Mesendoderm (in vitro differentiated cells): ENCODE results near the gene PRPS1.

Source experiments
- DNase-seq: peaks from one replicate; pipeline ENCODE4 v3.0.0; 2013
- H2AK5ac ChIP-seq: 2 replicates; pipeline ENCODE4 v1.6.1; 2013; ENCODE audit warnings: low read length, inconsistent platforms
- H2BK120ac ChIP-seq: 2 replicates; pipeline ENCODE4 v1.6.1; 2013; ENCODE audit warnings: low read depth, mild to moderate bottlenecking, low read length, moderate library complexity, mixed read lengths
- H2BK15ac ChIP-seq: replicated peaks from 2 replicates; pipeline ENCODE4 v1.6.1; 2013; ENCODE audit warnings: low read depth, mild to moderate bottlenecking, moderate library complexity
- H2BK5ac ChIP-seq: 2 replicates; pipeline ENCODE4 v1.6.1; 2013; ENCODE audit warnings: low read length, inconsistent platforms
- H3K18ac ChIP-seq: 2 replicates; pipeline ENCODE4 v1.6.1; 2013; ENCODE audit warnings: mild to moderate bottlenecking, low read length, mixed read lengths
- H3K23ac ChIP-seq: one replicate; pipeline ENCODE4 v1.6.1; 2013; ENCODE audit warnings: low read length
- H3K27ac ChIP-seq: 2 replicates; pipeline ENCODE4 v1.5.1; 2013; ENCODE audit warnings: low read depth, mild to moderate bottlenecking, inconsistent platforms, low read length, moderate library complexity
- H3K27me3 ChIP-seq: 2 replicates; pipeline ENCODE4 v1.6.1; 2013; ENCODE audit warnings: low read length, control low read depth, mild to moderate bottlenecking, inconsistent platforms; ENCODE audit not compliant: insufficient read depth, poor library complexity
- H3K36me3 ChIP-seq: 2 replicates; pipeline ENCODE4 v1.6.1; 2013; ENCODE audit warnings: low read length, inconsistent platforms; ENCODE audit not compliant: control insufficient read depth, insufficient read depth
- H3K4ac ChIP-seq: one replicate; pipeline ENCODE4 v1.6.1; 2013; ENCODE audit warnings: low read depth, mild to moderate bottlenecking, low read length, moderate library complexity
- H3K4me1 ChIP-seq: 2 replicates; pipeline ENCODE4 v1.6.1; 2013; ENCODE audit warnings: low read depth, low read length, inconsistent platforms; ENCODE audit not compliant: control insufficient read depth
- H3K4me2 ChIP-seq: 2 replicates; pipeline ENCODE4 v1.6.1; 2013; ENCODE audit warnings: low read length
- H3K4me3 ChIP-seq: 2 replicates; pipeline ENCODE4 v1.5.1; 2013; ENCODE audit warnings: mild to moderate bottlenecking, low read length
- H3K56ac ChIP-seq: one replicate; pipeline ENCODE4 v1.6.1; 2013; ENCODE audit warnings: low read length
- H3K79me1 ChIP-seq: 2 replicates; pipeline ENCODE4 v1.6.1; 2013; ENCODE audit warnings: low read length, inconsistent platforms
- H3K79me2 ChIP-seq: 2 replicates; pipeline ENCODE4 v1.6.1; 2013; ENCODE audit warnings: mild to moderate bottlenecking, low read length; ENCODE audit not compliant: control insufficient read depth, insufficient read depth
- H3K9ac ChIP-seq: 2 replicates; pipeline ENCODE4 v1.6.1; 2013; ENCODE audit warnings: low read length, inconsistent platforms
- H4K5ac ChIP-seq: one replicate; pipeline ENCODE4 v1.6.1; 2013; ENCODE audit warnings: low read length
- H4K8ac ChIP-seq: one replicate; pipeline ENCODE4 v1.6.1; 2013; ENCODE audit warnings: low read depth, mild to moderate bottlenecking, control low read depth, low read length, moderate library complexity
- WGBS: extraction: QIAGEN DNeasy Blood & Tissue Kit; methylation state at CpG from one replicate; pipeline ENCODE4 v1.1.7; 2013; ENCODE audit warnings: low lambda C conversion rate, missing lambda C conversion rate; ENCODE audit not compliant: insufficient coverage; ENCODE audit errors: extremely low coverage; 5-methylcytosine and 5-hydroxymethylcytosine counted together

Gene PRPS1

GRCh38 chrX:107625739-107626138 lies 2.6 kb upstream of the PRPS1 start:
- Histone ChIP-seq H2BK5ac (no peak overlapping the region), H2BK15ac (no peak overlapping the region), H3K27me3 (no peaks in the 10 kb centered on the region), H3K36me3 (no peaks in the 10 kb centered on the region), H3K9ac (no peak overlapping the region), H3K79me1 (no peaks in the 10 kb centered on the region), H3K79me2 (peaks cover 19% of the 10 kb centered on the region), H3K4me2 (no peak overlapping the region), H4K5ac (no peak overlapping the region), H4K8ac (no peak overlapping the region), H3K4ac (no peak overlapping the region), H3K56ac (no peak overlapping the region), H3K4me1 (no peaks in the 10 kb centered on the region), H3K4me3 (no peak overlapping the region), H2BK120ac (no peak overlapping the region), H2AK5ac (no peak overlapping the region), H3K27ac (no peak overlapping the region), H3K23ac (no peak overlapping the region), H3K18ac (no peak overlapping the region)
- DNase-seq = no peak
- no CpG with 5 or more reads among the region's 5 CpGs for WGBS

DNA sequence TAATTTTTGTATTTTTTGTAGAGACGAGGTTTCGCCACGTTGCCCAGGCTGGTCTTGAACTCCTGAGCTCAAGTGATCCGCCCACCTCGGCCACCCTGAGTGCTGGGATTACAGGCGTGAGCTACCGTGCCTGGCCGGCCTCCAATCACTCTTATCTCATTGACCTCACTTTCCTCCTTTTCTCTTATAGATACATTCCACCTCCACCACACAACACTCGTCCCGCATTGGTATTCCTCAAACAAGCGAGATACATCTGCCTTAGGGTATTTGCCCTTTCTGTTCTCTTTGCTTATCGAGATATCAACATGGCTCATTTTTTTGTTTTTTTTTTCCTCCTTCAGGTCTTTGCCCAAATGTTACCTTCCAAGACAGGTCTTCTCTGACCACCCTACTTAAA lies 1.8 kb upstream of the PRPS1 start:
- H2BK120ac ChIP-seq = no peak overlapping the region
- no peak overlapping the region for H3K4me3 ChIP-seq
- no peaks in the 10 kb centered on the region for H3K36me3 ChIP-seq
- H3K27me3 ChIP-seq = no peaks in the 10 kb centered on the region
- H3K9ac ChIP-seq = no peak overlapping the region
- H3K56ac ChIP-seq = no peak overlapping the region
- H4K8ac ChIP-seq = no peak overlapping the region
- H3K4me2 ChIP-seq = no peak overlapping the region
- H3K23ac ChIP-seq = no peak overlapping the region
- no peak overlapping the region for H3K18ac ChIP-seq
- no peak overlapping the region for H3K27ac ChIP-seq
- H3K4me1 ChIP-seq = no peaks in the 10 kb centered on the region
- H2BK15ac ChIP-seq = no peak overlapping the region
- H2AK5ac ChIP-seq = no peak overlapping the region
- H4K5ac ChIP-seq = no peak overlapping the region
- H3K79me1 ChIP-seq = no peaks in the 10 kb centered on the region
- H2BK5ac ChIP-seq = no peak overlapping the region
- WGBS = no CpG with 5 or more reads among the region's 12 CpGs
- no peak overlapping the region for H3K4ac ChIP-seq
- H3K79me2 ChIP-seq = peaks cover 22% of the 10 kb centered on the region
- no peak for DNase-seq

DNA sequence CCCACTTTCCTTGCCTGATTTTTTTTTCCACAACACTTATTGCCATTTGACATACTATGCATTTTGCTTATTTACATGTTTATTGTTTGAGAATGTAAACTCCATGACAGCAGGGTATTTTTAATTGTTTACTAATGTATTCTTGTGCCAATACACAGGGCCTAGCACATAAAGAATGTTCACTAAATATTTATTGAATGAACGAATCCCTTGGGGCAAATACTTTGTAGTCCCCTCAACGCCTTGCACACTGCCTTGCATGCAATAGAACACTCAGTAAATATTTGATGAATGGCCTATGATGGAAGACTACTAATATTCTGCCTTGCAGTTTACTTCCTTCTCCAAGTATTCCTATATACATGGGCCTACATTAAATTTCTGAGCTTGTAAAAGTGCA lies 1.4 kb upstream of the PRPS1 start:
- no peak overlapping the region for H3K18ac ChIP-seq
- no CpG with 5 or more reads among the region's 2 CpGs for WGBS
- no peak overlapping the region for H3K4me3 ChIP-seq
- H3K56ac ChIP-seq = no peak overlapping the region
- H2BK15ac ChIP-seq = no peak overlapping the region
- no peak overlapping the region for H3K4me2 ChIP-seq
- no peaks in the 10 kb centered on the region for H3K27me3 ChIP-seq
- H3K36me3 ChIP-seq = no peaks in the 10 kb centered on the region
- peaks cover 22% of the 10 kb centered on the region for H3K79me2 ChIP-seq
- no peak overlapping the region for H4K8ac ChIP-seq
- H3K4me1 ChIP-seq = no peaks in the 10 kb centered on the region
- H3K79me1 ChIP-seq = no peaks in the 10 kb centered on the region
- H3K27ac ChIP-seq = no peak overlapping the region
- no peak for DNase-seq
- H2BK5ac ChIP-seq = no peak overlapping the region
- no peak overlapping the region for H4K5ac ChIP-seq
- no peak overlapping the region for H2AK5ac ChIP-seq
- no peak overlapping the region for H3K4ac ChIP-seq
- H2BK120ac ChIP-seq = no peak overlapping the region
- H3K23ac ChIP-seq = no peak overlapping the region
- H3K9ac ChIP-seq = no peak overlapping the region

DNA sequence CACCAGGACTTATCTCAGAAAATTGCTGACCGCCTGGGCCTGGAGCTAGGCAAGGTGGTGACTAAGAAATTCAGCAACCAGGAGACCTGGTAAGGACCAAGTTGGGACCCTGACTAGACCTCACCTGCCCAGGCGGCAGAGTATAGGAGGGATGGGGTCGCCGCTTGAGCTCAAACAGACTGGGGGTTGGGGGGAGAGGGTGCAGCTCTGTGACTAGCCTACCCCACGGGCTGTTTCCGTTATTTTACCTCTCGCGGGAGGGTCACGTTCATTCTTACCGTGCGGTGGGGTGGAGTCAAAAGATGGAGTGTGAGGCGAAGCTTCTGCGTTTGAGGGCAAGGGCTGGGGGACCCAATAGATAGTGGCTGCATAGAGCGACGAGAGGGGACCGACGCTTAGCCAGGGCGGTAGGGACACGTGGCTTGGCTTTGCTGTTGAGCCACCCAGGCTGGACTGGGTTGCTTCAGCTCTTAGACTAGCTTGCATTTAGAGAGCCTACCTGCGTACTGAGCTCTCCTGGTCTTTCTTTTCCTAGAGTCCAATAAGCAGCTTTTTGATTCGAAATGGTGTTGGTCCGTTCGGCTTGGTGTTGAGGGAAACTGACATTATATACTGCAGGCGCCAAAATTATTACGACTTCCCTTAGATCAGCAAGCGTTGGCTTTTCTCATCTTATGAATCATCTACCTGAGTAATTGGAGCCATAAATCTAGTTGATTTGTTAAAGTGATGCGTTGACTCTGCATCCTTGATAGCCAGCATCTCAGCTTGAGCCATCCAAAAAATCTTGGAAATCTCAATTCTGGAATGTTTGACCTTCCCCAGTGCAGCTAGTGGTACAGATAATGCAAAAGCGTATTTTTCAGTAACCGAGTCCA lies 591 bp downstream of the PRPS1 start:
- Histone ChIP-seq H3K79me1 (no peaks in the 10 kb centered on the region), H3K56ac (peak overlapping the region; percentile 81), H4K8ac (no peak overlapping the region), H2BK120ac (no peak overlapping the region), H4K5ac (no peak overlapping the region), H3K18ac (no peak overlapping the region), H3K4ac (peak overlapping the region; percentile 48), H3K79me2 (peaks cover 26% of the 10 kb centered on the region), H3K23ac (peak overlapping the region; percentile 80), H3K27ac (peak overlapping the region; percentile 28), H3K4me1 (no peaks in the 10 kb centered on the region), H3K4me2 (peak overlapping the region; percentile 48), H2AK5ac (no peak overlapping the region), H3K9ac (peak overlapping the region; percentile 80), H3K4me3 (peak overlapping the region; percentile 80), H3K27me3 (no peaks in the 10 kb centered on the region), H2BK15ac (no peak overlapping the region), H2BK5ac (no peak overlapping the region), H3K36me3 (no peaks in the 10 kb centered on the region)
- no CpG with 5 or more reads among the region's 29 CpGs for WGBS
- DNase-seq = peak; percentile 59

DNA sequence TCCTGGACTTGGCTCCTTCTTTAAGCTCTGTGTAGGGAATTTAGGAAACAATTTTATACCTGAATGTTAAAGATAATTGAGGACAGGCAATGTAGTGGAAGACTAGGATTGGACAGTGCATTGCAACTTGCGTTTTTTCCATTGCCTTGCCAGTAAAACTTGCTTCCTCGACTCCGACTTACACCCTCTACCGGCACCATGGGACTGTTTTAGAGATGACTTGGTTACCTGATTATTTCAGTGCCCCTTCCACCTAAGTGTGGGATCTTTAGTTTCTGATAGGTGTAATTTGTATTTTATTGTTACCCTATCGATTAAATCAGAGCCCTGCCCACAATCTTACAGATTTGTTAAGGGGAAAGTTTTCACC lies 1.2 kb downstream of the PRPS1 start:
- Histone ChIP-seq H3K27ac (no peak overlapping the region), H3K4me3 (peak overlapping the region; percentile 80), H3K4me1 (no peaks in the 10 kb centered on the region), H3K79me2 (peaks cover 26% of the 10 kb centered on the region), H3K18ac (no peak overlapping the region), H2BK120ac (no peak overlapping the region), H3K9ac (peak overlapping the region; percentile 80), H2BK15ac (no peak overlapping the region), H2AK5ac (no peak overlapping the region), H3K79me1 (no peaks in the 10 kb centered on the region), H3K23ac (no peak overlapping the region), H3K56ac (peak overlapping the region; percentile 81), H4K5ac (no peak overlapping the region), H3K36me3 (no peaks in the 10 kb centered on the region), H3K4me2 (peak overlapping the region; percentile 48), H3K4ac (no peak overlapping the region), H3K27me3 (no peaks in the 10 kb centered on the region), H4K8ac (no peak overlapping the region), H2BK5ac (no peak overlapping the region)
- no CpG with 5 or more reads among the region's 5 CpGs for WGBS
- DNase-seq = peak; percentile 58
